Measurements from ENCODE around the gene MALRD1. TPM values are rescaled to one million over a fixed set of nuclear protein-coding genes. Genes with fewer than 3 reads are reported as not detected.
"Not testable (repeated sequence)": the region's sequence is repeated elsewhere in the genome, so short reads cannot be mapped to it uniquely, and the experiment has no call there.

MALRD1 gene
- total RNA-seq, 2 experiments from 2014 or later = 0.29 to 0.41 TPM

DNA sequence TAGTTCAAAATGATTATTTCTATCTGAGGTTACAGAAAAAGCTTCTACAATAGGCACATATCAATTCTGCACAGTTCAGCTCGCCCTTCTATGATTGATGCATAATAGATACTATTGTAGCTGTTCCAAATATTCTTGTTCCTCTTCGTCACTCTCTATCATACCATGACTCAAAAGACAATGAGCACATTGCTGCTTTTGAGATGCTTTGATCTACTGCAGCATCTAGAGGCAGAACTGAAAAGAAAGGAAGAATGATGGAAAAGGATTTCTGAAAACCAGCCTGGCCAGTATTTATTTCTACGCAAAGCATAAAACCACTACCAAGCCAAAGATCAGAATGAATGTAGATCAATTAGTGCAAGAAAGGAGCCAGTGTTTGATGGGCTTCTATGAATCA lies 708.3 kb downstream of the MALRD1 start:
- Mint-ChIP-seq H3K36me3 (ENCODE audit: low read depth) (no peaks in the 10 kb centered on the region), H3K9me3 (peaks cover 3% of the 10 kb centered on the region), H3K27me3 (no peaks in the 10 kb centered on the region), H3K4me1 (ENCODE audit: low read depth) (no peaks in the 10 kb centered on the region), H3K27ac (no peak overlapping the region), H3K4me3 (no peak overlapping the region)
- DNase-seq = no peak
- ChIA-PET POLR2A (no interaction called here), CTCF (interaction anchor here (1.7 kb wide), 1 partner anchor 11 kb away, joined by 5 read pairs; no protein-coding TSS in a partner anchor)
- intact Hi-C loops (cut with micrococcal nuclease) = no loop called here
- TF ChIP-seq, protein P1, sequence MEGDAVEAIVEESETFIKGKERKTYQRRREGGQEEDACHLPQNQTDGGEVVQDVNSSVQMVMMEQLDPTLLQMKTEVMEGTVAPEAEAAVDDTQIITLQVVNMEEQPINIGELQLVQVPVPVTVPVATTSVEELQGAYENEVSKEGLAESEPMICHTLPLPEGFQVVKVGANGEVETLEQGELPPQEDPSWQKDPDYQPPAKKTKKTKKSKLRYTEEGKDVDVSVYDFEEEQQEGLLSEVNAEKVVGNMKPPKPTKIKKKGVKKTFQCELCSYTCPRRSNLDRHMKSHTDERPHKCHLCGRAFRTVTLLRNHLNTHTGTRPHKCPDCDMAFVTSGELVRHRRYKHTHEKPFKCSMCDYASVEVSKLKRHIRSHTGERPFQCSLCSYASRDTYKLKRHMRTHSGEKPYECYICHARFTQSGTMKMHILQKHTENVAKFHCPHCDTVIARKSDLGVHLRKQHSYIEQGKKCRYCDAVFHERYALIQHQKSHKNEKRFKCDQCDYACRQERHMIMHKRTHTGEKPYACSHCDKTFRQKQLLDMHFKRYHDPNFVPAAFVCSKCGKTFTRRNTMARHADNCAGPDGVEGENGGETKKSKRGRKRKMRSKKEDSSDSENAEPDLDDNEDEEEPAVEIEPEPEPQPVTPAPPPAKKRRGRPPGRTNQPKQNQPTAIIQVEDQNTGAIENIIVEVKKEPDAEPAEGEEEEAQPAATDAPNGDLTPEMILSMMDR (IDR thresholded peaks at IDR 0.05) = no peak
- ATAC-seq = no peak

DNA sequence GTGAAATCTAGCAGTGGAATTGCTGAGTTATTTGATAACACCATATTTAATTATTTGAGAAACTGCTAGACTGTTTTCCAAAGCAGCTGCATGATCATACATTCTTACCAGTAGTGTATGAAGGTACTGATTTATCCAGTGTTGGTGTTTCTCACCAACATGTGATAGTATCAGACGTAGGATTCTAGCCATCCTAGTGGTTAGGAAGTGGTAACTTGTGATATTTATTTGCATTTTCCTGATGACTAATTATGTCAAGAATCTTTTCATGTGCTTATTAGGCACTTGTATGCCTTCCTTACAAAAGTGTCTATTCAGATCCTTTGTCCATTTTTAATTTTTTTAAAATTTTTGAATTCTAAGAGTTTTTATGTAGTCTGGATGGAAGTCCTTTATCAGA lies 713.4 kb downstream of the MALRD1 start:
- H3K27me3 Mint-ChIP-seq = no peaks in the 10 kb centered on the region
- intact Hi-C loops (cut with micrococcal nuclease) = no loop called here
- H3K36me3 Mint-ChIP-seq (ENCODE audit: low read depth) = no peaks in the 10 kb centered on the region
- TF ChIP-seq, protein P1 (IDR thresholded peaks at IDR 0.05) = no peak
- ChIA-PET POLR2A (no interaction called here), CTCF (no interaction called here)
- no peaks in the 10 kb centered on the region for H3K9me3 Mint-ChIP-seq
- no peak for ATAC-seq
- no peak overlapping the region for H3K27ac Mint-ChIP-seq
- H3K4me3 Mint-ChIP-seq = no peak overlapping the region
- no peaks in the 10 kb centered on the region for H3K4me1 Mint-ChIP-seq (ENCODE audit: low read depth)
- DNase-seq = no peak

- no peaks in the 10 kb centered on the region for H3K9me3 Mint-ChIP-seq
- ChIA-PET POLR2A (no interaction called here), CTCF (no interaction called here)
- no peaks in the 10 kb centered on the region for H3K36me3 Mint-ChIP-seq (ENCODE audit: low read depth)
- H3K4me3 Mint-ChIP-seq = no peak overlapping the region
- ATAC-seq = no peak
- TF ChIP-seq, protein P1 (IDR thresholded peaks at IDR 0.05) = no peak
- no peak overlapping the region for H3K27ac Mint-ChIP-seq
- intact Hi-C loops (cut with micrococcal nuclease) = no loop called here
- no peaks in the 10 kb centered on the region for H3K27me3 Mint-ChIP-seq
- H3K4me1 Mint-ChIP-seq (ENCODE audit: low read depth) = no peaks in the 10 kb centered on the region
- no peak for DNase-seq
Observed at GRCh38 chr10:19764111-19764510, 715.5 kb downstream of the MALRD1 start.

DNA sequence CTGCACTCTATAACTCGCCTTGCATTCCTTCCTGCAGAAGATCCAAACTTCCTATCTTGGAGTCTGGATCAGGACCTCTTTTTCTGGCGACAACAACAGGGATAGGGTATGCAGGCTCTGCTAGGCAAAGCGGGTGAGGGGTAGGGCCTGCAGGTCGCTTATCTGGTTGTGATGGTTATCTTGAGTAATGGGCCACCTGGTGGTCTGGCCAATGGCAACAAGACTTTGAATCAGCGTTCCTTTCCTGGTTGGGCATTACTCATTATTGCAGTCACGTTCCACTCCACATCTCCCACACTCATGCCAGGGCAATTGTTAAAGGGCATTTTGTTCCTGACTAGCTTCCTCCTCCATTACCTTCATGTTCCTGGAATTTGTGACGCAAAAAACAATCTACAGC lies 719.3 kb downstream of the MALRD1 start:
- no peak overlapping the region for H3K27ac Mint-ChIP-seq
- H3K36me3 Mint-ChIP-seq (ENCODE audit: low read depth) = no peaks in the 10 kb centered on the region
- DNase-seq (no peak), ATAC-seq (no peak)
- H3K27me3 Mint-ChIP-seq = no peaks in the 10 kb centered on the region
- intact Hi-C loops (cut with micrococcal nuclease) = no loop called here
- no peaks in the 10 kb centered on the region for H3K4me1 Mint-ChIP-seq (ENCODE audit: low read depth)
- TF ChIP-seq, protein P1 (IDR thresholded peaks at IDR 0.05) = no peak
- no peak overlapping the region for H3K4me3 Mint-ChIP-seq
- no peaks in the 10 kb centered on the region for H3K9me3 Mint-ChIP-seq
- ChIA-PET CTCF (interaction anchor here (1.4 to 1.6 kb wide), 3 partner anchors 9 to 108 kb away, joined by 3 to 5 read pairs (median 3); no protein-coding TSS in a partner anchor), POLR2A (no interaction called here)

GRCh38 chr10:19769826-19770225 lies 721.2 kb downstream of the MALRD1 start:
- DNase-seq; CTCF ChIA-PET; H3K27ac Mint-ChIP-seq; H3K9me3 Mint-ChIP-seq; H3K36me3 Mint-ChIP-seq (ENCODE audit: low read depth); ATAC-seq; POLR2A ChIA-PET; H3K4me1 Mint-ChIP-seq (ENCODE audit: low read depth); H3K4me3 Mint-ChIP-seq; intact Hi-C loops (cut with micrococcal nuclease); H3K27me3 Mint-ChIP-seq: not testable (repeated sequence)

- H3K36me3 Mint-ChIP-seq (ENCODE audit: low read depth) = no peaks in the 10 kb centered on the region
- TF ChIP-seq, protein P1 (IDR thresholded peaks at IDR 0.05) = no peak
- no peaks in the 10 kb centered on the region for H3K27me3 Mint-ChIP-seq
- ChIA-PET CTCF (no interaction called here), POLR2A (no interaction called here)
- H3K9me3 Mint-ChIP-seq = no peaks in the 10 kb centered on the region
- H3K4me3 Mint-ChIP-seq = no peak overlapping the region
- H3K27ac Mint-ChIP-seq = no peak overlapping the region
- DNase-seq = no peak
- intact Hi-C loops (cut with micrococcal nuclease) = no loop called here
- no peak for ATAC-seq
- H3K4me1 Mint-ChIP-seq (ENCODE audit: low read depth) = no peaks in the 10 kb centered on the region
Observed at GRCh38 chr10:19772972-19773371, 724.4 kb downstream of the MALRD1 start.
